GM08714 (cell line): ENCODE results near the gene IQGAP2.
"Not testable (repeated sequence)": the region's sequence is repeated elsewhere in the genome, so short reads cannot be mapped to it uniquely, and the experiment has no call there.

Experiments used
- H3K4me3 ChIP-seq: fragments of 200-500 bp; sonication (Bioruptor generic); 2 replicates; pipeline ENCODE4 v1.5.1; 2014; ENCODE audit warnings: mild to moderate bottlenecking, low read length, inconsistent platforms
- ZNF274 ChIP-seq: IDR thresholded peaks from 2 replicates; pipeline ENCODE4 v1.6.1; 2012; ENCODE audit warnings: mild to moderate bottlenecking, low read depth, low read length

IQGAP2 gene

DNA sequence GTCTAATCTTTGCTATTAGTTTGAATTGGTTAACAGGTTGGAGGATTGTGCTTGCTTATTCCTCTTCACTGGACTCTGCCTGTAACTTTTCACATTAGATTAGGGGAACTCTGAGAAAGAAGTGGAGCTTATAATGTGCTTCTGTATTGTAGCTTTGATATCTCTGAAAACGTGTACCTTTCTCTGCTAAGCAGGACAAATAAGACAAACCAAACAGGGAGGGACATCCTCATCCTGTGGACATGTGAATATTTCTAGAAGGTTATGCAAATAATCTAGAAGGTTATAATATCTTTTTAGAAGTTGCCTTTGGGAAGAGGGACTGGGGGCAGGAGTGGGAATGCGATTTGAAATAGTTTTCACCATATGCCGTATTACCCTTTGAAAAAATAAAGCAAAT is 11.7 kb downstream of the IQGAP2 start:
- no peak overlapping the region for H3K4me3 ChIP-seq
- no peak for TF ChIP-seq ZNF274

DNA sequence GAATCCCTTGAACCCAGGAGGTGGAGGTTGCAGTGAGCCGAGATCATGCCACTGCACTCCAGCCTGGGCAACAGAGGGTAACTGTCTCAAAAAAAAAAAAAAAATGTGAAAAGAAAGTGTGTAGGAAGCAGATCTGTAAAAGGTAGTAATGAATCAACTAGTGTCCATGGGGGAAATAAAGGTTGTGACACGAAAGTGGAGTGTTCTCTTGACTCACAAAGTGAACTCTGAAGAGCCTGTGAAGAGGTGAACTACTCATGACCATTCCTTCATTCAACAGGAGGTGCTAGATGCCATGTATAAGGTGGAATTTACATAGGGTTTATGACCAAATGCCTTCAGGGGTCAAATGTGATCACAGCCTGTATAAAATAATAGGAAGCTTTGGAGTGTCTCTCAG is 12.8 kb downstream of the IQGAP2 start:
- TF ChIP-seq ZNF274: no peak
- H3K4me3 ChIP-seq: no peak overlapping the region

DNA sequence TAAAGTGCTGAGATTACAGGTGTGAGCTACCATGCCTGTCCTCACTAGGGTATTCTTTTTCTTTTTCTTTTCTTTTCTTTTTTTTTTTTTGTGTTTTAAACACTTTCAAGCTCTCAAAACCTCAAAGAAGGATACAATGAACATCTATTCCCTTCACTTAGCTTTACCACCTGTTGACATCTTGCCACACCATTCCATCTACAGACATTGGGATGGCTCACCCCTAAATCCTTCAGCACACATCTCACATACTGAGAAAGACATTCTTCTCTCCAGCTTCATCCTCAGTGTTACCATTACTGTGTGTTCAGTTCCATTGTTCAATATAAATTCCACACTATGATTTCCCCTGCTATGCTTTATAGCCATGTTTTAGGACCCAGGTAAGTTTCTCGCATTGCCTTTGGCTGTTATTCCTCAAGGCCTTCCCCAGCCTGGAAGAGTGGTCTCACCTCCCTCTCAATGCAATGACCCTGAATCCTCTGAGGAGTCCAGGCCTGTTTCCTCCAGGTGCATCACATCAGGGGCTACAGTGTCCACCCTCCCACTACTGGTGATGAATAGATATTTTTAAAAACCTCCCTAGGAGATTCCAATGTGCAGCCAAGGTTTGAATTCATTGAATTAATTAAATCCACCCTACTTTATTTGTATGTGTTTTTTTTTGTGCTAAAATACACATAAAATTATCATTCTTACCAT is 16.7 kb downstream of the IQGAP2 start:
- H3K4me3 ChIP-seq: no peak overlapping the region
- TF ChIP-seq ZNF274: no peak

DNA sequence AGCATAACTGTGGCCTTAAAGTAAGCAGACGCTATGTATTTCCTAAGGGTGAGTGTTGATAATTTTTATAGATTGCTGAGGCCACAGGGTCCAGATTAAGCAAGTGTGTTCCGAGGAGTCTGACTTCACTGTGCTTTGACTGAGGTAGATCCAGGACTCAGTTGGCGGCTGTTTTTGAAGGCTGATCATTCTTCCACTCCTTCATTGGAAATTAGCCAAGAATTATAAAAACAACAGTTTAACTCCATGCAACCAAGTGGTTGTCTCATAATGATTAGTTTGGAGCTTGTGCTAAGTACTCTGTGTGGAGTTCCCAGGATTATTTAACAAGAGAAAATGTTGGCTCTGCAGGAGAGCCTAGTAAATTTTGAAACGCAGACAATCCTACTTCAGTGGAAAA is 19.1 kb downstream of the IQGAP2 start:
- TF ChIP-seq ZNF274: no peak
- H3K4me3 ChIP-seq: no peak overlapping the region

DNA sequence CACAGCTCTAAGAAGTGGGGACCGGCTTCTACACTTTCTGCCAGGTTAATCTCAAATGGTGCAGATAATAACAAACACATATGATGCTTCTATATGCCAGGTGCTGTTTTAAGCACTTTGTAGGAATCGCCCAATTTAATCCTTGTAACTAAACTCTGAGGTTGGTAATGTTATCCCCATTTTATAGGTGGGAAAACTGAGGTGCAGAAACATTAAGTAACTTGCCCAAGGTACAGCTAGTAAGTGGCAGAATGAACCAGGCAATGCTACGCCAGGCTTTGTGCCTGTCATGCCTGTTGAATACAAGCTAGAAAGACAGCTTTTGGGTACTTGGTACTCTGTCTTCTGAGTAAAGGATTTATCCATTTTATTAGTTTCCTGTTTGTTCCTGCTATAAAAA is 19.7 kb downstream of the IQGAP2 start:
- TF ChIP-seq ZNF274: no peak
- H3K4me3 ChIP-seq: no peak overlapping the region

DNA sequence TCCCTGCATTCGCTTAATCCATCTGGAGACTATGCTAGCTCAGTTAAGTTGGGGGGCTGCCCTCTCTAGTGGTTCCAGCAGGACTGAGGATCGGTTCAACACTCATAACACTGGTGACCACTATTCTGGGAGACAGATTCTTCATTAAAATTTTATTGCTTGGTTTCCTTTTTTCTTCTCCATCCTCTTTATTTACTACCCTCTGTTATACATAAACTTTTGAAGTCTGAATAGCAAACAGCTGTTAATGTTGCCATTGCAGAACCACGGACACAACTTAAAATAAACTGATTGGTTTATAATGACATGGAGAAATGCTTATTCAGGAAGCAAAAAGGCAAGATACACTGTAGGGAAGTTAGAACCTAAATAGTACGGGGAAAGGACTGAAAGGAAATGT is 22.1 kb downstream of the IQGAP2 start:
- TF ChIP-seq ZNF274: no peak
- H3K4me3 ChIP-seq: no peak overlapping the region

DNA sequence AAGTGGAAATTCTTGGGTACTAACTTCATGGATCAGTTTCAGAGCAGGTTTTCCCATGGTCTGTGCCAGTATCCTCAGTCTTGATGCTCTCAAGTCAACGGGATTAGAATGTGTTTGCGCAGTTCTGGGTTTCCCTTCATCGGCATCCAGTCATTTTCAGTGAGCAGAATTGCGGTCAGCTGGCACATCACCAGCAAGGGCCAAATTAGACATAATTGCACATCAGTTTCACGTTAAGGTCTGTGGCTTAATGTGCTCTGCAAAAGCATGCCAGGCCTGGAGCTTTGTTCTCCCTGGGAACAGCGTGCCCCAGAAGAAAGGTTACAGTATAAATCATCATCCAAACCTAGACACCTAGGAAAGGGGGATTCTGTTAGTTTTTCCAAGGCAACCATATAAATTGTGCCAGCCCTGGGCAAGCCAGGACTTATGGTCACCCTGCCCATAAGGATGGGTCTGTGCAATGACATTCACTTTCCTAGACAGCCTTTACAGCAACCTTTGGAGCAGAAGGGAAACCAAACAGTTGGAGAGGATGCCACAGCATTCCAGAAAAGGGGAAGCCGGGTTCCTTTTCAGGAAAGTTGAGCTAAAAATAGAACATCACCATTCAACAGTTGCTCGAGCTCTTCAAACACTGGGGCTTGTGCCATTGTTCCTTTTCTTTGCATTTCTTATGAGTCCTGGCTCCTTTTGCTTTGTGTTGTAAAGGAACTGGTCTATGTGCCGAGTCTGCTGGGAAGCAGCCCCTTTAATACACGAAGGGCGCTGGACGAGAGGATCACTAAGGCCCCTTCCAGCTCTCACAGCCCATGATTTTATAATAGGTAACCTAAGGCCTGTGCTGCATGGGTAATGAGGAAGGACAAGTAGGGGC is 23.1 kb downstream of the IQGAP2 start:
- no peak overlapping the region for H3K4me3 ChIP-seq
- no peak for TF ChIP-seq ZNF274

DNA sequence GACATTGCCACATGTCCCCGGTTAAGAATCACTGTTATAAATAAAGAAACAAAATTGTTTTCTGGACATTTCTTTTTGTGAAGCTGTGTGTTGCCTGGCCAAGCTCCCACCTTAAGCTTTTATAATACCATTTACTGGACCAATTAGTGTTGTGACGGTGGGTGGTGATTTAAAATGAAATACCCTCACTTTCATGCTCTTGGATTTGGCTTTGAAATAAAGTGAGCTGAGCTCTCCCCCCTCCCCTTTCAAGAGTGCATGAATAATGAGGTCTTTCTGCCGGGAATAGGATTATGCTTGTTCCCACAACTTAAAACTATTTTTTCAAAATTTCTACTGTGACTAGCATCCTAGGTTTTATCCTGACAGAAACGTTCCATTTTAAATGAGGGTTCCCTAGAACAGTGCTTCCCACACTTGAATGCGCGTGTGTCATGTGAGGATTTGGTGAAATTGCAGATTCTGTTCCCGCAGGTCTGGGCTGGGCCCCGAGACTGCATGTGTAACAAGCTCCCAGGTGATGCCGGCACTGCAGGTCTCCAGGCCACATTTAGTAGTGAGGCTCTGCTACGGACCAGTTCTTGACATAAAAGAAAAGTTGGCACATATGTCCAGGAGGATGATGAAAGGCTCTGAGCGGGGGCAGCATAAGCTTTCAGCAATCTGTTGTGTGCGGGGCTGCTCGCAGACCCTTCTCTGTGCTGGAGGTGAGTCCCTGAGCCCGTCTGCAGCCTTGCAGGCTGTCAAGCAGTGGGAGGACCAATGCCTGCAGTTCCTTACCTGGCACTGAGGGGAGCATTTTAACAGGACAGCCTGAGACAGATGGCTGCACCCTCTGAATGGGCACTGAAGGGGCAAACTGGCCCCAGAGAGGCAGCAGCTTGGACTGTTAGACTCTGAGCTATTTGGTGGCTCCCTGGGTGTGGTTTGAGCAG is 24.4 kb downstream of the IQGAP2 start:
- no peak overlapping the region for H3K4me3 ChIP-seq

DNA sequence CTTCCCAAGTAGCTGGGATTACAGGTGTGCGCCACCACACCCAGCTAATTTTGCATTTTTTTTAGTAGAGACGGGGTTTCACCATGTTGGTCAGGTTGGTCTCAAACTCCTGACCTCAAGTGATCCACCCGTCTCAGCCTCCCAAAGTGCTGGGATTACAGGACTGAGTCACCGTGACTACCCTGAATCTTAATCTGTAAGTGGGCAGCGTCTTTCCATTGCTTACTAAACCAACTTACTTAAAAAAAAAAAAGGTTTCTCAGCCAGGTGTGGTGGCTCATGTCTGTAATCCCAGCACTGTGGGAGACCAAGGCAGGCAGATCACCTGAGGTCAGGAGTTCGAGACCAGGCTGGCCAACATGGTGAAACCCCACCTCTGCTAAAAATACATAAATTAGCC is 25.5 kb downstream of the IQGAP2 start:
- not testable (repeated sequence) for H3K4me3 ChIP-seq

More for the DNA sequence above, 24.4 kb downstream of the IQGAP2 start:
- TF ChIP-seq ZNF274: no peak

DNA sequence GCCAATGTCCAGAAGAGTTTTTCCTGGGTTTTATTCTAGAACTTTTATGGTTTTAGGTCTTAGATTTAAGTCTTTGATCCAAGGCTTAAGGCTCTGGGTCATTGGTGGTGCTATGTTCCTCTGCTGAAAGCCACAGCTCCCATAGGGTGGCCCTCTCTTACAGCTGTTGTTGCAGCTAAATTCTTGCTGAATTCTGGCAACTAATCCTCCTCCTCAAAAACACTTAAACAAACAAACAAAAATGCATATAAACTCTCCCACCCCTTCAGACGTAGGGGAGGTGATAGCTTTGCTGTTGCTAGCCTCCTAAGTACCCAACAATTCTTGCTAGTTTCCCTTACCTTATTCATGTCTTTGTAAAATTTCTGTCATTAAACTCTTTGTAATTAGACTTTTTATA is 30.2 kb downstream of the IQGAP2 start:
- H3K4me3 ChIP-seq: no peak overlapping the region
- TF ChIP-seq ZNF274: no peak

DNA sequence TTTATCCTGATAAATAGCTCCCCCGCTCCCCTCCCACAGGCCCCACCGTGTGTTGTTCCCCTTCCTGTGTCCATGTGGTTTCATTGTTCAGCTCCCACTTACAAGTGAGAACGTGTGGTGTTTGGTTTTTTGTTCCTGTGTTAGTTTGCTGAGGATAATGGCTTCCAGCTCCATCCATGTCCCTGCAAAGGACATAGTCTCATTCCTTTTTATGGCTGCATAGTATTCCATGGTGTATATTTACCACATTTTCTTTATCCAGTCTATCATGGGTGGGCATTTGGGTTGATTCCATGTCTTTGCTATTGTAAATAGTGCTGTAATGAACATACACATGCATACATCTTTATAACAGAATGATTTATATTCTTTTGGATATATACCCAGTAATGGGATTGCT is 34.4 kb downstream of the IQGAP2 start:
- not testable (repeated sequence) for H3K4me3 ChIP-seq

DNA sequence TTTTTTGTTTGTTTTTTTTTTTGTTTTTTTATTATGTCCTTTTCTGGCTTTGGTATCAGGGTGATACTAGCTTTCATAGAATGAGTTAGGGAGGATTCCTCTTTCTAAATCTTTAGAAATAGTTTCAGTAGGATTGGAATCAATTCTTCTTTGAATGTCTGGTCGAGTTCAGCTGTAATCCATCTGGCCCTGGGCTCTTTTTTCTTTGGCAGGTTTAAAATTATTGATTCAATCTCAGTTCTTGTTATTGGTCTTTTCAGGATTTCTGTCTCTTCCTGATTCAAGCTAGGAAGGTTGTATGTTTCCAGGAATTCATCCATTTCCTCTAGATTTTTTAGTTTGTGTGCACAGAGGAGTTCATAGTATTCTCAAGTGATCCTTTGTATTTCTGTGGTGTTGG is 34.9 kb downstream of the IQGAP2 start:
- TF ChIP-seq ZNF274: no peak
- no peak overlapping the region for H3K4me3 ChIP-seq

DNA sequence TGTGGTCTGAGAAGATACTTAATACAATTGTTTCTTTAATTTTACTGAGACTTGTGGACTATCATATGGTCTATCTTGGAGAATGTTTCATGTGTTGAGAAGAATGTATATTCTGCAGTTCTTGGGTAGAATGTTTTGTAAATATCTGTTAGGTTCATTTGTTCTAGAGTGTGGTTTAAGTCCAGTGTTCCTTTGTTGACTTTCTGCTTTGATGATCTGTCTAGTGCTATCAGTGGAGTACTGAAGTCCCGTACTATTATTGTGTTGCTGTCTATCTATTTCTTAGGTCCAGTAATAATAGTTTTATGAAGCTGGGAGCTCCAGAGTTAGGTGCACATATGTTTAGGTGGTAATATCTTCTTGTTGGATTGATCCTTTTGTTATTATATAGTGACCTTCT is 36.1 kb downstream of the IQGAP2 start:
- no peak overlapping the region for H3K4me3 ChIP-seq
- no peak for TF ChIP-seq ZNF274

DNA sequence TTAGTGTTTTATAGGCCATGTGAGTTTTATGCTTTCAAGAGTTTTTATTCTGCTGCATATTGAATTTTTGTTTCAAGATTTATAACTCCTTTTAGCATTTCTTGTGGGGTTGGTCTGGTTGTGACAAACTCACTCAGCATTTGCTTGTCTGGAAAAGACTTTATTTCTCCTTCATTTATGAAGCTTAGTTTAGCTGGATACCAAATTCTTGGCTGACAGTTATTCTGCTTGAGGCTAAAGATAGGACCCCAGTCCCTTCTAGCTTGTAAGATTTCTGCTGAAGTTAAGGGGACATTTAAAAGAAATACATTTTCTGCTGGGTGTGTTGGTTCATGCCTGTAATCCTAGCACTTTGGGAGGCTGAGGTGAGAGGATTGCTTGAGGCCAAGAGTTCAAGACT is 36.8 kb downstream of the IQGAP2 start:
- TF ChIP-seq ZNF274: no peak
- no peak overlapping the region for H3K4me3 ChIP-seq
